LHCN-M2 (cell line): Measurements from ENCODE around the gene PTPDC1. TPM values are rescaled to one million over a fixed set of nuclear protein-coding genes. Genes with fewer than 3 reads are reported as not detected.
A peak's percentile ranks its signal among the peaks of the same experiment; 100 is the strongest.

Source experiments
- DNase-seq: peaks from one replicate; pipeline ENCODE4 v3.0.0-alpha.2; 2012; ENCODE audit warnings: low read depth
- polyA plus RNA-seq: library from polyadenylated mRNA; unstranded; fragments of >200 nt; gene quantifications from one replicate; pipeline ENCODE4 v1.2.1, GENCODE V29; 2012; ENCODE audit warnings: missing spikeins
- total RNA-seq: library from RNA; depleted of rRNA; stranded (reverse); fragments of >200 nt; gene quantifications from 2 replicates; pipeline ENCODE4 v1.2.3, GENCODE V29; 2014; rRNA removed

PTPDC1 gene
- 11.5 and 13.6 TPM in 2 replicates for total RNA-seq
- polyA plus RNA-seq, result 2.3 TPM

GRCh38 chr9:94084314-94084713, at the start of gene PTPDC1:
Gene PTPDC1, plus strand, starts transcription at chr9:94084464. Its CDS starts 67 bp downstream, at chr9:94084531.
- peak; percentile 48 for DNase-seq

- DNase-seq, result no peak
These were observed 49.8 kb upstream of the PTPDC1 start for GRCh38 chr9:94034511-94034910.

- DNase-seq, result no peak
These were observed 44.5 kb upstream of the PTPDC1 start for GRCh38 chr9:94039786-94040185.

- peak; percentile 26 for DNase-seq
These were observed 41.5 kb upstream of the PTPDC1 start for GRCh38 chr9:94042516-94043360.

- no peak for DNase-seq
These were observed 29.5 kb upstream of the PTPDC1 start for GRCh38 chr9:94054716-94055115.

- peak; percentile 55 for DNase-seq
These were observed 27.8 kb upstream of the PTPDC1 start for GRCh38 chr9:94056442-94056974.

GRCh38 chr9:94057918-94058317, 26.3 kb upstream of the PTPDC1 start:
- no peak for DNase-seq

- no peak for DNase-seq
These were observed 22.4 kb upstream of the PTPDC1 start for GRCh38 chr9:94061864-94062263.

- peak; percentile 80 for DNase-seq
These were observed 18.7 kb upstream of the PTPDC1 start for GRCh38 chr9:94065535-94065961.

GRCh38 chr9:94068257-94068656, 16.0 kb upstream of the PTPDC1 start:
- no peak for DNase-seq

GRCh38 chr9:94076557-94076956, 7.7 kb upstream of the PTPDC1 start:
- no peak for DNase-seq

- DNase-seq, result no peak
These were observed 6.2 kb upstream of the PTPDC1 start for GRCh38 chr9:94078086-94078485.

GRCh38 chr9:94079236-94079635, 5.0 kb upstream of the PTPDC1 start:
- no peak for DNase-seq

GRCh38 chr9:94080249-94080648, 4.0 kb upstream of the PTPDC1 start:
- no peak for DNase-seq

- DNase-seq, result no peak
These were observed 2.8 kb upstream of the PTPDC1 start for GRCh38 chr9:94081435-94081834.

- no peak for DNase-seq
These were observed 2.3 kb upstream of the PTPDC1 start for GRCh38 chr9:94081864-94082463.

GRCh38 chr9:94082553-94082952, 1.7 kb upstream of the PTPDC1 start:
- DNase-seq, result no peak

GRCh38 chr9:94082956-94083355, 1.3 kb upstream of the PTPDC1 start:
- DNase-seq, result no peak

GRCh38 chr9:94083384-94083783, 880 bp upstream of the PTPDC1 start:
- DNase-seq, result no peak

GRCh38 chr9:94085062-94085639, 887 bp downstream of the PTPDC1 start:
- peak; percentile 24 for DNase-seq

GRCh38 chr9:94086486-94087345, 2.5 kb downstream of the PTPDC1 start:
- DNase-seq, result peak; percentile 61
